Prostate gland (tissue), 2 donors: ENCODE data around the gene CRYGN.

Experiments
- CTCF ChIP-seq, 4 experiments: fragments of 200-600 bp in 2 of 4; fragments of 450-650 bp in 2 of 4; sonication (generic) in 2 of 4; IDR thresholded peaks; 1 replicate in 3 of 4; 2 replicates in 1 of 4; pipeline ENCODE4 v1.5.1; 2016 to 2019; ENCODE audit warnings: antibody characterized with exemption in 4 of 4, mild to moderate bottlenecking in 2 of 4, moderate library complexity in 2 of 4
- POLR2AphosphoS5 ChIP-seq: sonication (generic); formaldehyde crosslinking; IDR thresholded peaks from one replicate; pipeline ENCODE4 v1.6.1; 2017; ENCODE audit warnings: antibody characterized with exemption

- no peak for TF ChIP-seq POLR2AphosphoS5
- TF ChIP-seq CTCF (IDR thresholded peaks at IDR 0.05), result no peak
Observed at GRCh38 chr7:151406051-151406875, 33.7 kb downstream of the CRYGN start.
